H54 (cell line): ENCODE results near the gene DST.

Experiments used
- DNase-seq: peaks from one replicate; pipeline ENCODE4 v3.0.0; 2011; ENCODE audit warnings: low spot score, mixed read lengths; ENCODE audit not compliant: insufficient read length
- FAIRE-seq: peaks from 3 replicates; lab custom pipeline; 2011; peaks lifted over from hg19 to GRCh38; lab: Jason Lieb, UNC
- POLR2A ChIP-seq: IDR thresholded peaks from 2 replicates; pipeline ENCODE4 v1.6.1; 2011; ENCODE audit warnings: low read depth, mild to moderate bottlenecking, low read length

The DST gene

GRCh38 chr6:56430629-56431600 is 211.8 kb downstream of the DST start:
- no peak for TF ChIP-seq POLR2A
- DNase-seq (no peak), FAIRE-seq (no peak)

- TF ChIP-seq POLR2A = no peak
- FAIRE-seq (no peak), DNase-seq (no peak)
Measured at GRCh38 chr6:56424542-56425083, 218.1 kb downstream of the DST start.

GRCh38 chr6:56424064-56424463 is 218.6 kb downstream of the DST start:
- FAIRE-seq = no peak
- no peak for TF ChIP-seq POLR2A
- no peak for DNase-seq

- DNase-seq (no peak), FAIRE-seq (no peak)
- TF ChIP-seq POLR2A = no peak
Measured at GRCh38 chr6:56420296-56420695, 222.4 kb downstream of the DST start.

GRCh38 chr6:56419191-56419590 is 223.5 kb downstream of the DST start:
- DNase-seq (no peak), FAIRE-seq (no peak)
- TF ChIP-seq POLR2A = no peak

GRCh38 chr6:56417823-56418222 is 224.9 kb downstream of the DST start:
- DNase-seq (no peak), FAIRE-seq (peak; percentile 30)
- TF ChIP-seq POLR2A = no peak

GRCh38 chr6:56416247-56416646 is 226.4 kb downstream of the DST start:
- FAIRE-seq (no peak), DNase-seq (no peak)
- TF ChIP-seq POLR2A = no peak

GRCh38 chr6:56408976-56409375 is 233.7 kb downstream of the DST start:
- FAIRE-seq (no peak), DNase-seq (no peak)
- no peak for TF ChIP-seq POLR2A
